ENCODE measurements around the gene HMG20B. TPM values are rescaled to one million over a fixed set of nuclear protein-coding genes. Genes with fewer than 3 reads are reported as not detected.

Gene HMG20B
- total RNA-seq, 1 donor from 2014 or later = 34.7 TPM

DNA sequence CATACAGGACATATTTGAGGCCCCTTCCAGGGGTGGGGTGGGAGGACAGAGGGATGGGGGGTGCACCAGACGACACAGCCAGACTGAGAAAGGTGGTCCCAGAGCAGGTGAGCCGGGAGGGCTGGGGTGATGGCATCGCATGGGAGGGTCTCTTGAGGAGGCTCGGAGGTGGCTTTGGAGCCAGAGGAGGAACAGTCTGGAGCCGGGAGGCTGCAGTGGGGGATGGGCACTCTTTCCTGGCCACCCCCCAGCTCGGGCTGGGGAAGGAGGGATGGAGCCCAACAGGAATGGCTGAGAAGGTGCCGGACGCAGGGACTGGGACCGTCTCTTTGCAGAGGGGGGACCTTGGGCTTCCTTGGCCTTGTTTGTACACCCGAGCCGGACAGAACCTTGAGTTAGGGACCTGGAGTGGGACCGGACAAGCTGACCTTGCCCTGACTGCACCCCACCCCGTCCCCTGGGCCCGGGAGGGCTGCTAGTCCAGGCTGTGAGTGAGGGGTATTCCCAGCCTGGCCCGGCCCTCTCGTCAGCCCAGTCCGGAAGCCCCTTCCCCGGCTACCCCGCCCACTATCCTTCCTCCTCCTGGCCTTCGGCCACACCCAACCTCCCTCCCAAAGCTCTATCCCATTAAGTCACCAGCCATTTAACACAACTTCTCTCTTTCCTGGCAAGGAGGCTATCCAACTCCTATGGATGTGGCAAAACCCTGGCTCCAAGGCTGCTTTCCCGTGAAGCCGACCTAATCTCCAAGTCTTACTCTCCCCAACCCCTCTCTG lies 34.7 kb downstream of the HMG20B start:
- peak; percentile 14 for DNase-seq

DNA sequence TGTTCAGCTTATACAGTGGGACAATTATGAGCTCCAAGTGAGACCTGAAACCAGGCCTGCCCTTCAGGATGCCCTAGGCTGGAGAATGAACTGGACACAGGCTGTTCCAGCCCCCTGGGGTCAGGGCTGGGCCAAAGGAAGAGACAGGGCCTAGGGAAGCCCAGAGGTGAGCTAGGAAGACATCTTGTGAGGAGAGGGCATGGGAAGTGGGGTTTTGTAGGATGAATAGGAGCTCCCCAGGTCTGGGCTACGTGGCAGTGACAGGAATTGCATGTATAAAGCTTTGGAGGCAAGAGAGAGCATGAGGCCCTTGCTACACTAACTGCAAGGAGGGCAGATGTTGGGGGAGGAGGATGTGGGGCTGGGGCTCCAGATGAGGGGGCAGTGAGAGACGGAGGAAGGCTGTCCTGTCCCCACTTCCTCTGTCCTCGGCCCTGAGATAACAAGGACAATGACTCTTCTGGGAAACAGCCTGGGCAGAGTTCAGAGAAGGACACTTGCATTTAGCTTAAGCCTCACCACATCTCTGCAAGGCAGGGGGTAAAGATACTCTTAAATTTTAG lies 35.4 kb downstream of the HMG20B start:
- DNase-seq = no peak

DNA sequence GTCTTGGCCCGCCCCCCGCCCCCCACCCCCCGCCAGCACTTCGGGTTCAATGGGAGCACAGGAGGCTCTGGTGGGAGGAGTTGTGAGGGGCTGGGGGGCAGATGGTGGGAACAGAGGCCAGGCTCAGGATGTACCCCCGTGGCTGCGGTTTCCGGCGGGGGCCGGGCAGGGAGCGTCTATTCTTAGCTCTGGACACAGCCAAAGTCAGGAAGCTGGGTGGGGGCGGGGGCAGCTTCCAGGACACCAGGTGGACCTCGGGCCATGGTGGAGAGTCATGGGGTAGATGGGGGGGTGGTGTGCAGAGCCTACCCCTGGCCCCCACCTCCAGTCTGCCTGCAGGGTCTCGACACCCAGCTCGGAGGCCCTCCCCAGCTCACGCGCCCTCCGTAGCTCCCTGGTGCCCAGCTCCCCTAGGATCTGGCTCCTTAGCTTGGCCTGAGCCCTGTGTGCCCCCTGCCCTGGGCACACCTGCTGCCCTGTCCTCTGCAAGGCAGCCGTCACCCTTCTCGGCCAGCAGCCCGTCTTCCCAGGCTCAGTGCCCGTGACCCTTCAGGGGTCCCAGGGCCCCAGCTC lies 36.1 kb downstream of the HMG20B start:
- DNase-seq = peak; percentile 12

DNA sequence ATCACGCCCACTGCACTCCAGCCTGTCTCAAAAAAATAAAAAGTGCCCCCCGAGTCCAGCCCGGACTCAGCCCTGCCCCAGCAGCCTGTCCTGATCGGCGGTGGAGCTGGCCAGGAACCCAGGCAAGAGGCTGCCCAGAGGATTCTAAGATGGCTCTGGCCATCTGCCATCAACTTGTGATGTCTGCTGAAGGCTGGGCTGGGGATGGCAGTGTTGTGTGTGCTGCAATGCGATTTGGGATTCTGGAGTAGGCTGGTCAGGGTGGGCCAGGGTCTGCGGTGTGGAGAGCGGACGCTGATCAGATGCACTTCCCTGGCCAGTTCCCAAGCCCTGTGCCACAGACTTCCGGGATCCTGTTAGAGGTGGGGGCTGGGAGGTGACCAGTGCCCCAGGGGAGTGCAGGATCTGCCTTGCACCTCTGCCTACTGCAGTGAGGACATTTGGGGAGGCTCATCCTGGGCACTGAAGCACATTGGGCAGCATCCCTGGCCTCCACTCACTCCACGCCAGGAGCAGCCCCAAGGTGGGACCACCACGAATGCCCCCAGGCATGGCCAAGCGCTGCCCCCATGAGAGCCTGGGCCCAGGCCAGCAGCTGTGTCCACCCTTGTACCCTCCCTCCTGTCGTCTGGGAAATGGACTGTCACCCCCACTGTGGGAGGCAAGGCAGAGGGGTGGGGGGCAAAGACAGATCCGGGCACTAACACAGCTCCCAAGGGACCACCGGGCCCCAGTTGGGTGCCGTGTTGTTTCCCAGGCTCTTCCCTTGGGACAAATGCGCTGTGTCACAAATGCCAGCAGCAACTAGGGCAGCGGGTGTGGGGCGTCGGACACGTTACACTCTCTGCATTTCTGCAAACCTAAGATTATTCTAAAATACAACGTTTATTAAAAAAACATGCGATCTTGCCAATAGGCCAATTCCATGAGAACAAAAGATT lies 37.3 kb downstream of the HMG20B start:
- DNase-seq = no peak

DNA sequence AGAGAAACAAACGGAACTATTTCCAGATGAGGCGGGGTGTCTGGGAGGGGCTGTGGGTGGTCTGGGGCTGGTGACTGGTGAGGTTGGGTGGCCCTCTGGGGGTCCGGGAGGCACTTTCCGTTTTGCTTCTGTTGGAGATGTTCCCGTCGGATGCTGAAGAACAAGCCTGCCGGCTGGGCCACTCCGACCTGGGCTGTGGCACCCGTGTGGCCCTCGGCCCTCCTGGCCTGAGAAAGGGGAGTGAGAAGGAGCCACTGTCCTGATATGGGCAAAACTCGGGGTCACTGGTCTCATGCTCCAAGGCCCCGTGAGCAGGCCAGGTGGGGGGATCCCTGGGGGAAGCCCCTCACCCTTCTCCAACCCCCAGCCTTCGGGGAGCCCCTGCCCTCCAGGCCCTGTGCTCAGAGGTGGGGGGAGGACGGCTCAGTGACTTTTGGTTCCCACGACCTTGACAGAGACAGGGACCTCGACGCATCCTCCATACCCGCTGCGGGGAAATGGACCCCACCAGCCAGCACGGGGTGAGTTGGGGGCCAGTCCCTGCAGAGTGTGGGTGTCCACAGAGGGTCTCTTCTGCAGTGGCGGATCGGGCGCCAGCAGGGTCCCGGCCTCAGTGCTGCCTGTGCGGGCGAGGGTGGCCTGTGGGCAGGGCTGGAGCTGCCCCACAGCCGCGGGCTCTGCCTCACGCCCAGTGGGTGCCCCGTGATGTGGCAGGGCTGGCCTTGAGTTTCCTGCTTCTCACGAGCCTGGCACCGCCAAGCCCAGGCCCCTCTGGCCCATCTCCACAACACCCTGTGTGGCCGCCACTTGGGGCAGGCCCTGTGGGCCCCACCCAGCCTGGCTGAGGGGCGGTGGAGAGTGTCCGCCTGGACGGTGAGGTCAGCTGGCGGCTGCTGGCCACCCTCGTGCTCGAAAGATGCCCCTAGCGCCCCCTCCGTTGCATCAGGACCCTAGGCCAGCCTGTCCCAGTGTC lies 38.3 kb downstream of the HMG20B start:
- no peak for DNase-seq

DNA sequence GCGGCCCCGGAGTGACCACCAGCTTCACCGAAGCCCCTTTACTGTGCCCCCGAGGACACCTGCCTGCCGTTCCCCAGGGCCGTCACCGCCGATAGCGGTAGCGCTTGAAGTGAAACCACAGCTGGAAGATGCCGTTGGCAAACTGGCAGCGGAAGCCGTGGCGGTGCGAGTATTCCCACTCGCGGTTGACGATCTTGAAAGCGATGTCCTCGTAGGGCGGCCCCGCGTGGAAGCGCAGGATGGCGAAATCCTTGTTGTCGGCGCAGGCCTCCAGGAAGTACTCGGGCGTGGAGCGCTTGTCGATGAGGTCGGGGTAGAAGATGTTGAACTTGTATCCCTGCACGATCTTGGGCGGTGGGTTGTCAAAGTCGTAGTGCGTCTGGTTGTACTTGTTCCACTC lies 39.1 kb downstream of the HMG20B start:
- no peak for DNase-seq

DNA sequence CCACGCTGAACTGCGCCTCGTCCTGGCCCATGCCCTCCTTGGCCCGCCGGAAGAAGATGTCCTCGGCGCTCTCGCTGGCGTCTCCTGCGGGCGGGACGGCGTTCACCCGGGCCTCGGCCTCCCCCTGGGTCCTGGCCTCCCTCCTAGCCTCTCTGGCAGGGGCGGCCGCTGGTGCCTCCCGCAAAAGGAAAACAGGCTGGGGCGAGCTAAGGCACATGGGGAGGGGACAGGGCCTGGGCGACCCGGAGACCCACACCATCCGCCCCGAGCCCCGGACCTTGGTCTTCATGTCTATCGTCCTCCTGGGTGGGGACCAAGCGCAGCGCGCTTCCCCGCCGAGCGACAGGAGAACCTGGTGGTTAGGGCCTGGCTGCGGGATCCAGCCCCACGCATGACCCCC lies 39.6 kb downstream of the HMG20B start:
- no peak for DNase-seq

DNA sequence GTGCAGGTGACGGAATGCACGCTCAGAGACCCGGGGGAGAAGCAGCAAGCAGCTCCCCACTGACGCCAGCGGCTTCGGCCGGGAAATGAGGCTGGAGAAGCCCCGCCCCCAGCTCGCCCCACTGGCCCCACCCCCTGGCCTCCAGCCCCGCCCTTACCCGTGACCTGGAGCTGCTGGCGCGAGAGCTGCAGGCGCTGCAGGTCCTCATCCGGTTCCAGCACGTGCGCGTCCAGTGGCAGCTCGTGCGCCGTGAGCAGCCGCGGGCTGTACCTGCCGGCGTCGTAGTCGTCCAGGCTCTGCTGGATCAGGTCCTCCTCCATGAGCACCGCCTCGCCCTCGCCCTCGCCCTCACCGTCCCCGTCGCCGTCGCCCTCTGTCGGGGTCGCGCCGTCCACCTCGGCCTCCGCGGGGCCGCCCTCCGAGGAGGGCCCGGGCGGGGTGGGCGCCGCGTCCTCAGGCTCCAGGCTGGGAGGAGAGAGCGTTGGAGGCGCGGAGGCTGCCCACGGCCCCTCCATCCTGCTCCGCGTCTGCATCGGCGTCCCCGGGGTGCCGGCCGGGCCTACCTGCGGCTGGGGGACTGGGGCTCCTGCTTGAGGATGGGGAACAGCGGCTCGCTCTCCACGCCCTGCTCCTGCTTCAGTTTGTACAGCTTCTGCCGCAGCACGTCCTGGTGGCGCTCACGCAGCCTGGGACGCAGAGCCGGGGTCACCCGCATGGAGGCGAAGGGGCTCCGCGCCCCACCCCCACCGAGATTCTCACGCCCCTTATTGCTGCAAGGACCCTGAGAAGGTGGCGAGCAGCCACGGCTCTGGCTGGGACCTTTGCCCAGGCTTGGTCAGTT lies 40.4 kb downstream of the HMG20B start:
- no peak for DNase-seq

DNA sequence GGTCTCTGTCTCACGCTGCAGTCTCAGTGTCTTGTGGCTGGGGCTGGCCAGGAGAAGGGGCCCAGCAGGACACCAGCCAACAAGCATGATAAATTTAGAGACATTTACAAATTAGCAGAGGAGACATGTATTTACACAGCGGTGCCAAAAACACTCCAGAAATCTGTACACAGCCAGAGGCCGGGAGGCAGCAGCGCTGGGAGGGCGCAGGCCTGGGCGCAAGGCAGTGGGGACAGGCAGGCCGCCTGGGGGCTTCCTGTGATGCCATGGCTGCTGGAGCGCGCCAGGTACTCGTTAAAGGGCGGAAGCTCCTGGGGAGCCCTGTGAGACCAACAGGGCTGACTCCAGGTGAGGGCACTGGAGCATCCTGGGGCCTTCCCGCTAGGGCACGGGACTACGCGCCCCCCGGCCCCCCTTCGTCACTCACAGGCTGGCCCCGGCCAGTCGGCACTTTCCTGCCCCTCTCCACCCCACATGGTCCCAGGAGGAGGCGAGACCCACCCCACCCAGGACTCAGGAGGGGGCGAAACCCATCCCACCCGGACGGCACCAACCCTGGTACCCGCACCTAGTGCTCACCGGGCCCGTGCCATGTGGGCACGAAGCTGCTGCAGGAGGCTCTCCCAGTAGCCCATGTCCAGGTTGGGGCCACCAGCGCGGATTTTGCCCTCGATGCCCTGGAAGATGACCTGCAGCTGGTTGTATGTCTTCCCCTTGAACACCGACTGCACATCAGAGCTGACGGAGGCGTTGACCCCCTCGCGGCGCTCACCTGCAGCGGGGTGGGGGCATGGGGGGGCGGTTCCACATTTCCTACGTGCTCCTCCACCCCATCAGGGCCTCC lies 41.3 kb downstream of the HMG20B start:
- peak; percentile 7 for DNase-seq

DNA sequence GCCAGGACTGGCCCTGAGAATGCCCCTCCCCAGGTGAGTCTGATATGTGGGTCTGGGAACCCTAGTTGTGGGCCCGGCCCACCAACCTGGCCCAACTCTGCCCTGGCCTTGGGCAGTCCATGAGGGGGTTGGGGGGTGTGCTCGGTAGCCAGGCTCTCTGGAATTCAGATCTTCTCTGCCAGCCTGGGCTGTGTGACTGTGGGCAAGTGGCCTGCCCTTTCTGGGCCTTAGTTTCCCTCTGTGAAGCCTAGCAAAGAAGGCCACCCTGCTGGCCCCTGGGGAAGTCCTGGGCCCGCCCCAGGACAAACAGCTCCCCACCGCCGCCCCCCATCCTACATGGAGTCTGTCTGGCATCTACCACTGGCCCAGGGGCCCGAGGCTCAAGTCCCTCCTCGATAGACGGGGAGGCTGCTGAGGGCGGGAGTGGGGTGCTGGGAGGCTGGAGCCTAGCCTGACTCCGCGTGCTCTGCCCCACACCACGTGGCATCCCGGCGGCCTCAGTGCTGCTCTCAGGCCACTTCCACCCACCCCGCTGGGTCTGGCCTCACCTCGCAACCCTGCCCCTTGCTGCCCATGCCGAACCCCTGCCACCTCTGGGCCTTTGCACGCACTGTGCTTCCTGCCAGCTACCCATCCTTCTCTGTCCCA lies 42.2 kb downstream of the HMG20B start:
- DNase-seq = no peak

DNA sequence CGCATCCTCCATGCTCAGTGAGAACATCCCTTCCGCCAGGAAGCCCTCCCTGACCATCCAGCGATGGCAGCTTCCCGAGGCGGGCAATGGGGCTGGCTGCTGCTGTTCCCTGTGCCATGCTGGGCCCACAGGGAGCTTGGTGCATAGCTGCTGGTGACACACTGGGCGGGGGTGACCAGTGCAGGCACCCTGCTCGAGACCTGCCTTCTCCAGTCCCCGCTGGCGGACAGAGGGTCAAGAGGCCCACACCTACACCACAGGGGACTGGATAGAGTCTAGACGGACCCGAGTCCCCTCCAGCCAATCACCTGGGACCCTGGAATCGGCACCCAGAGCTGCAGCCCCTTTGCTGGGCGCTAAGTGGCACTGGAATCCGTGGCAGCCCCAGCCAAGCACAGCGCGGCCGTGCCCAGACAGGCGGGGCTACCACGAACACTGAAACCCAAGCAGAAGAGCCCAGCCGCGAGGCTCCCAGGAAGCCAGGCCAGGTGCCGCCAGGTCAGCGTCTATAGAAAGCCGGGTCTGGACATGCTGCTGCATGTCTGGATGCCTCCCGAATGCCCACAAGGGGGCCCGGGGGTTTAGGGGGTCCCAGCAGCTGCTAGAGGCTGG lies 42.9 kb downstream of the HMG20B start:
- no peak for DNase-seq

DNA sequence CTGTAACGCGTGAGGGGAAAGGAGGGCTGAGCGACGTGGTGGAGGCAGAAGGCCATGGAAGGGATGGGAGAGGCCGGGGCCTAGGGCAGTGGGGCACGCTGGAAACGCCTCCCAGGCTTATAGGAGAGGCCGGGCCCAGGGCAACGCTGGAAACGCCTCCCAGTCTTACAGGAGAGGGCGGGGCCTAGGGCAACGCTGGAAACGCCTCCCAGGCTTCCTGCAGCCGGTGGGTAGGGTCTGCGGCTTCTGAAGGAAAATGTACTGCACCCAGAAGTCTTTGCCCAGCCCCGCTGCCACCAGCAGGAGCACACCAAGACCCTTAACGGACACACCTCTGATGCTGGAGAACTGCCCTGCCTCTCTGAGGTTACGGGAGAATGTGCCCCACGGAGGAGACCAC lies 44.7 kb downstream of the HMG20B start:
- DNase-seq = no peak

DNA sequence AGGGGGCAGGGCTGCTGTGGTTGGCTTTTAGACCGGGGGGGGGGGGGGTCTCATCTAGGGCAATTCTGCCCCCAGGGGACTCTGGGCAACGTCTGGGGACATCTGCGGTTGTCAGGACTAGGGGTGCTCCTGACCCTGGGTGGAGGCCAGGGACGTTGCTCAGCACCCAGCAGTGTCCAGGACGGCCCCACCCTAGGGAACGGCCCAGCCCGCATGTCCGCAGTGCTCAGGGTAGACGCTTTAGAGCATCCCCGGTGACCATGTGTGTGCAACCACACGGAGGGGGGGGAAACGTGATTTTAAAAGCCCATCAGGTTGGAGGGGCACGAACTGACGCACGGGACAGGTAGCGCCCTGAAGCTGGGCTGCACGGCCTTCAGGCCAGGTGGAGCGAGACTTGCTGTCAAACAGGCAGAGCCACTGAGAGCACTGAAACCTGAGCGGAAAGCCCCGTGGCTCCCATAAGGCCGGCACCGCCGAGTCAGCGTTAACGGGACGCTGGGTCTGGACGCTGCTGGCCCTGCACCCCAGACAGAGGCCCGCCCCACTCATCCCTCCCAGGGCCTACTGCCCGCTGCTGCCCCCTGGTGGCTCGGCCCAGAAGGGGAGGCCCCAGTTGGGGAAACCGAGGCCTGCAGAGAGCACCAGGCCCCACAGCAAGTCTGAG lies 45.5 kb downstream of the HMG20B start:
- DNase-seq = peak; percentile 53

DNA sequence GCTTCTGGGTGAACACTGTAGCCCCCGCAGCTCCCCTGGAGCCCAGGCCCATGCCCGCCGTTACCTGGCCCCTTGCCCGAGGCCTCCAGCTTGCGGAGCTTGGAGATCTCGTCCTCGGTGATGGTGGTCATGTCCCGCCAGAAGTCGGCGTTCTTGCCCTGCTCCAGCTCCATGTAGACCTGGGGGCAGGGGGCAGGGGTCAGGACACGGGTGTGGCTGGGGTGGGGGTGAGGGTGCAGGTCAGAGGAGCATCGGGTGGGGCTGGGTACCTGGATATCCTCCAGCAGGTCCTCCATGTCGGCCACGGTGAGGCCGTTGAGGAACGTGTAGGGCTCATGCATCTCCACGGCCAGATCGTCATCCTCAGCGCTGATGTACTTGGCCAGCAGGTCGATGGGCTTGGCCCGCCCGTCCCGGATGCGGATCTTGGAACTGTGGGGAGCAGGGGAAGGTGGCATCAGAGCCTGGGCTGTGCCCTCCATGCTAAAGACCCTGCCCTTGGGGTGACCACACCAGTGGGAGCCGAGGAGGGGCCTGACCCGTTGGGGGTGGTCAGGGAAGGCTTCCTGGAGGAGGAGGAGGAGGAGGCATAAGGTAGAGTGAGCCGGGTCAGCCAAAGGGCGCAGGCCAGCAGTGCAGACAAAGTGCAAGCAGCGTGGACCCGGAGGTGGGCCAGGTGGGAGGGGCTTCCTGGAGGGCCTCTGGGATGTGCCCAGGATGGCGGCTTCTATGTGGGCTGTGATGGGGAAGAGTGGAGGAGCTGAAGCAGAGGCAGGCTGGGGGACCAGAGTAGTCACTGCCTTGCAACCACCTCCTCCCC lies 46.3 kb downstream of the HMG20B start:
- no peak for DNase-seq

DNA sequence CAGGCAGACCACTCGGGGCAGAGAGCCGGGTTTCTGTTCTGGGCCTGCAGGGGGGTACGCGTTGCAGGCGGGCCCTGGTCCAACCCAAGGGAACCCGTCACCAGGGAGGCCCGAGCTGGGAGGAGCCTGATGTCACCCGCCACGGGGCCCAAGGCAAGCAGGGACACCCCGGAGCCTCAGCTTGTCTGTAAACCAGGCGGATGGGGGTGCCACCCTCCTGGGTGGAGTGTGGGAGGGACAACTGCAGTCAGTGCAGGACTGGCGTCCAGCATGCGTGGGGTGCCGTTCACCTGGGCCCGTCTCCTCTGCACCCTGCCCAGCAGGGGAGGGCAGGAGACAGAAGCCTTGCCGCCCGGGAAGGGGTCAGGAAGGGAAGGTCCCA lies 46.9 kb downstream of the HMG20B start:
- no peak for DNase-seq

DNA sequence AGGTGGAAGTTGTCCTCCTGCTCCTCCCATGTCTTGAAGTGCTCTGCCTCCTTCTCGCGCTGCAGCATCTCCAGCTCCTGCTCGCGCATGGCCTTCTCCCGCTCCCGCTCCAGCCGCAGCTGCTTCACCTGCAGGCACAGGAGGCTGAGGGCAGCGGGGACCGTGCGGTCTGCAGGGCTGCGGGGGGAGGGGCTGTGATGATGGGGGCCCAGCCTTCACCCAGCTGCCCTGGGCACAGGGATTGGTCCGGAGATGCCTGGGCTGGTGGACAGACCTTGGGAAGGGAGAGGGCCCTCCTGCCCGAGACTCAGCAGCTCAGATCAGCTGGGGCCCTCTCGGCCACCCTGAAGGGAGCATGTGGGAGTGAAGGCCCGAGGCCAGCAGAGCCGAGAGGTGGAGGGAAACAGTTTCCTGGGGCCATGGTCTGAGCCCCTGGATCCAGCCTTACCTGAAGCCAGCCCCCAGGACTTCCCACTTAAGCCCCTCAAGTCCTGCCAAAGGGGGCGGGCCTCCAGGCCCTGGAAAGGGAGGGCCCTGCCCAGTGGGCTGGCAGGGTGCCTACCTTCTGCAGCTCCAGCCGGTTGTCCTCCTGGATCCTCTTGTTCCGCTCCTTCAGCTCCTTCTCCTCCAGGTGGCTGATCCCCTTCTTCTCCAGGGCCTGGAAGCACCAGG lies 47.5 kb downstream of the HMG20B start:
- no peak for DNase-seq
